Ishikawa (cell line): ENCODE measurements around the gene ISX.

Experiments
- CEBPB ChIP-seq: IDR thresholded peaks from 2 replicates; pipeline ENCODE4 v1.6.1; 2012
- CREB1 ChIP-seq: IDR thresholded peaks from 2 replicates; pipeline ENCODE4 v1.6.1; 2012; ENCODE audit warnings: low read depth
- EGR1 ChIP-seq: IDR thresholded peaks from 2 replicates; pipeline ENCODE4 v1.6.1; 2012
- EP300 ChIP-seq: IDR thresholded peaks from 2 replicates; pipeline ENCODE4 v1.6.1; 2012; ENCODE audit warnings: borderline replicate concordance
- FOXM1 ChIP-seq: IDR thresholded peaks from 2 replicates; pipeline ENCODE4 v1.6.1; 2012; ENCODE audit warnings: low read depth, borderline replicate concordance
- MAX ChIP-seq: IDR thresholded peaks from 2 replicates; pipeline ENCODE4 v1.6.1; 2012
- NFIC ChIP-seq: IDR thresholded peaks from 2 replicates; pipeline ENCODE4 v1.6.1; 2012
- RAD21 ChIP-seq: IDR thresholded peaks from 2 replicates; pipeline ENCODE4 v1.6.1; 2012; ENCODE audit warnings: low read depth
- REST ChIP-seq: IDR thresholded peaks from 2 replicates; pipeline ENCODE4 v1.6.1; 2012; ENCODE audit warnings: low read depth, mild to moderate bottlenecking
- TAF1 ChIP-seq: IDR thresholded peaks from 2 replicates; pipeline ENCODE4 v1.6.1; 2012; ENCODE audit warnings: low read depth, mild to moderate bottlenecking
- TCF12 ChIP-seq: IDR thresholded peaks from 2 replicates; pipeline ENCODE4 v1.6.1; 2012; ENCODE audit warnings: low read depth
- TEAD4 ChIP-seq: IDR thresholded peaks from 2 replicates; pipeline ENCODE4 v1.6.1; 2012
- YY1 ChIP-seq: IDR thresholded peaks from 2 replicates; pipeline ENCODE4 v1.6.1; 2012; ENCODE audit warnings: low read depth

GRCh38 chr22:35066768-35067167 is 810 bp downstream of the ISX start:
- no peak for TF ChIP-seq FOXM1
- no peak for TF ChIP-seq MAX
- TF ChIP-seq YY1, result no peak
- no peak for TF ChIP-seq EP300
- TF ChIP-seq CREB1, result no peak
- TF ChIP-seq NFIC, result no peak
- TF ChIP-seq REST, result no peak
- TF ChIP-seq RAD21, result no peak
- no peak for TF ChIP-seq TAF1
- no peak for TF ChIP-seq CEBPB
- TF ChIP-seq EGR1, result no peak
- TF ChIP-seq TEAD4, result no peak
- no peak for TF ChIP-seq TCF12
